Naive B cell (primary cell): ENCODE measurements around the gene CCDC141. TPM values are rescaled to one million over a fixed set of nuclear protein-coding genes. Genes with fewer than 3 reads are reported as not detected.

Source experiments
- ATAC-seq, 2 donors: fragments of 150-1000 bp; cut with Tn5 transposase; 2 replicates each; pipeline ENCODE4 v1.10.0; 2021; ENCODE audit warnings: low read depth in 2 of 2, mild to moderate bottlenecking in 2 of 2, moderate library complexity in 2 of 2
- DNase-seq: peaks from one replicate; pipeline ENCODE4 v3.0.0; 2022
- H3K27ac Mint-ChIP-seq, 6 donors: one replicate each; pipeline ENCODE4 v1.8.0; 2020 to 2022; ENCODE audit warnings: mild to moderate bottlenecking in 6 of 6, mixed read lengths in 6 of 6, moderate library complexity in 5 of 6, inconsistent platforms in 2 of 6
- H3K27me3 Mint-ChIP-seq, 3 donors: one replicate each; pipeline ENCODE4 v1.8.0; 2021 to 2022; ENCODE audit warnings: mixed read lengths in 3 of 3, mild to moderate bottlenecking in 1 of 3
- H3K36me3 Mint-ChIP-seq, 2 donors: one replicate each; pipeline ENCODE4 v1.8.0; 2020 to 2022; ENCODE audit warnings: mixed read lengths in 2 of 2, inconsistent platforms in 1 of 2, mild to moderate bottlenecking in 1 of 2
- H3K4me1 Mint-ChIP-seq, 3 donors: one replicate each; pipeline ENCODE4 v1.8.0; 2020 to 2022; ENCODE audit warnings: mixed read lengths in 3 of 3, inconsistent platforms in 1 of 3, mild to moderate bottlenecking in 1 of 3, moderate library complexity in 1 of 3
- H3K4me3 Mint-ChIP-seq, 8 donors: one replicate each; pipeline ENCODE4 v1.8.0; 2020 to 2022; ENCODE audit warnings: mild to moderate bottlenecking in 8 of 8, mixed read lengths in 8 of 8, moderate library complexity in 8 of 8, inconsistent platforms in 2 of 8
- H3K9me3 Mint-ChIP-seq, 7 donors: one replicate each; pipeline ENCODE4 v1.8.0; 2020 to 2022; ENCODE audit warnings: mixed read lengths in 7 of 7, mild to moderate bottlenecking in 5 of 7, inconsistent platforms in 2 of 7, moderate library complexity in 1 of 7
- polyA plus RNA-seq, 6 donors: library from polyadenylated mRNA; unstranded; fragments of 300-500 nt; fragmentation: Illumina TruSeq; gene quantifications; one replicate each; pipeline ENCODE4 v1.2.3, GENCODE V29; 2021; ENCODE audit warnings: low read depth in 6 of 6

Gene CCDC141
- polyA plus RNA-seq, 6 donors from 2014 or later: 3.3 to 20.1 (median 7.5) TPM

- Mint-ChIP-seq H3K4me1 (no peaks in the 10 kb centered on the region), H3K36me3 (no peaks in the 10 kb centered on the region), H3K27ac (no peak overlapping the region), H3K4me3 (no peak overlapping the region), H3K27me3 (no peaks in the 10 kb centered on the region), H3K9me3 (no peaks in the 10 kb centered on the region)
- DNase-seq (no peak), ATAC-seq (no peak)
These were observed 238.9 kb downstream of the CCDC141 start for GRCh38 chr2:178811045-178811444.

- no peak for ATAC-seq
- Mint-ChIP-seq H3K27me3 (no peaks in the 10 kb centered on the region), H3K4me3 (no peak overlapping the region), H3K36me3 (no peaks in the 10 kb centered on the region), H3K4me1 (no peaks in the 10 kb centered on the region), H3K27ac (no peak overlapping the region), H3K9me3 (no peaks in the 10 kb centered on the region)
- DNase-seq: no peak
These were observed 239.5 kb downstream of the CCDC141 start for GRCh38 chr2:178810422-178810821.

GRCh38 chr2:178807227-178808008, 242.5 kb downstream of the CCDC141 start, which contains the start of gene TTN:
Gene TTN, minus strand, starts transcription at chr2:178807423. Its CDS starts 2,781 bp downstream, at chr2:178804642.
- DNase-seq (no peak), ATAC-seq (no peak)
- no peak within 1 kb of the TSS for H3K27ac Mint-ChIP-seq
- no peaks in the 10 kb centered on the region for H3K9me3 Mint-ChIP-seq
- H3K4me1 Mint-ChIP-seq: peaks cover 0 to 4% (median 0%) of the 10 kb centered on the region in 3 donors
- H3K4me3 Mint-ChIP-seq: no peak within 1 kb of the TSS
- H3K36me3 Mint-ChIP-seq: no peaks in the 10 kb centered on the region
- no peaks in the 10 kb centered on the region for H3K27me3 Mint-ChIP-seq

DNA sequence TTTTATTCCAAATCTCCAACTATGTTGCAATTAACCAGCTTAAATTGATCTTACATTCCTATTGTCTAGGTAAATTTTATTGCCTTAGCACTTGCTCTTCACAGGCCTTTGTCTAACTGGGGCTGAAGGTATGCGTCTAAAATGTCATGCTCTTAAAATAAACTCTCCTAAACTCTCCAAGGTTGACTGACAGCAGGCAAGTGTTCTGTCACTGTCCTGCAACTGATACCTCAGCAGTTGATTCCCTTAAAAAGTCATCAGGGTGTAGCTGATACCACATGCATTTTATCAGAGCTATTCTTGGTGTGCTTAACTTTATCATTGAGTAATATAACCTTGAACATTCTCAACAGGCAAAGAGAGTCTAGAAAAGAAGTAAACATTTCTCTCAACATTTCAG, 243.4 kb downstream of the CCDC141 start:
- Mint-ChIP-seq H3K36me3 (no peaks in the 10 kb centered on the region), H3K27ac (no peak overlapping the region), H3K4me3 (no peak overlapping the region), H3K27me3 (no peaks in the 10 kb centered on the region), H3K9me3 (no peaks in the 10 kb centered on the region), H3K4me1 (peaks cover 0 to 4% (median 0%) of the 10 kb centered on the region in 3 donors)
- ATAC-seq: no peak
- no peak for DNase-seq

DNA sequence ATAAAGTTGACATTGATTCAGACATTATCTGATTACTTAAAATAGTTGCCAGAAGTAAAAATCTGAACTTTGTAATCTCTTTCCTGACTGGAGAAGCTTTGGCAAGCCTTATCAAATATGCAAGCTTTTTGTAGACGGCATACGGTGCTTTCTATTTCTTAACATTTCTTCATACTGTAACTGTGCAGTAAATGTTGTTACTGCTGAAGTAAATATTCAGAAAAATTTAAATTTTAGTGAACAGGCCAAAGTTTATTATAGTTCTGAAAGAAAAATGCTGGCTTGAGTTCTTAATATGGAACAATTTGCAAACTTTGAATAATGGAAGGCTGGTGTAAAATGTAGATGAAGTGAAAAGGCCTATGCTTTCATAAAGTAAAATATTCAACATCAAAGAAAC, 244.5 kb downstream of the CCDC141 start:
- Mint-ChIP-seq H3K27me3 (no peaks in the 10 kb centered on the region), H3K36me3 (no peaks in the 10 kb centered on the region), H3K9me3 (no peaks in the 10 kb centered on the region), H3K4me1 (peaks cover 0 to 4% (median 0%) of the 10 kb centered on the region in 3 donors), H3K4me3 (no peak overlapping the region), H3K27ac (no peak overlapping the region)
- ATAC-seq (no peak), DNase-seq (no peak)

DNA sequence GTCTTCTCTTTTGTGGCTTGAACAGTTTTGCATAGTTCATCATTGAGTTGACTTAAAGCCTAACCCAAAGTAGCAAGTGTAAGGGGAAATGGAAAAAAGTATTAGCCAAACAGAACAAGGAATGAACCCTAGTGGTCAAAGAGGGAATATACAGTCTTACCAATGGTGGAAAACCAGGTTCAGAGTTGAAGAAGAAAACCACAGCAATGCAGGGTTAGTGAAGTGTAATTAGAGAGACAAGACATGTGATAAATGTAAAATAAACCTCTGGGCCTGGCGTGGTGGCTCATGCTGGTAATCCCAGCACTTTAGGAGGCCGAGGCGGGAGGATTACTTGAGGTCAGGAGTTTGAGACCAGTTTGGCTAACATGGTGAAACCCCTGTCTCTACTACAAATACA, 245.1 kb downstream of the CCDC141 start:
- DNase-seq (no peak), ATAC-seq (no peak)
- H3K9me3 Mint-ChIP-seq: no peaks in the 10 kb centered on the region
- H3K4me1 Mint-ChIP-seq: peaks cover 0 to 4% (median 0%) of the 10 kb centered on the region in 3 donors
- H3K4me3 Mint-ChIP-seq: no peak overlapping the region
- peaks cover 0 to 5% of the 10 kb centered on the region in 2 donors for H3K36me3 Mint-ChIP-seq
- H3K27me3 Mint-ChIP-seq: no peaks in the 10 kb centered on the region
- H3K27ac Mint-ChIP-seq: no peak overlapping the region

DNA sequence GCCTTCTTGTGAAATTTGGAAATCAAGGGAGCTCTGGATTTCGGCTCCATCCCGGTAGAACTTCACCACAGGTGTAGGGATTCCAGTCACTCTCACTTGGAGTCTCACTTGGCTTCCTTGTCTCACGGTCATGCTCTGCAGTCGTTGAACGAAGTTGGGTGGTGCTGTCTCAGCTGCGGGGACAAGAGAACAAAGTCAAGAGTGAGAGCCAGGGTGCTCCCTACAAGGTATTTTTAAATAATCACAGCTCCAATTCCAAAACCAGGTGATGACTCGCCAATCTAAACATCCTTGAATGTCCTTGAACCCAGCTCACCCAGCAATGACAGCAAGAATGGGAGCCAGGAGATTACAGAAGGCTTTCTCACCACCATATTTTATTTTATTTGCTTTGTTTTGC, 249.4 kb downstream of the CCDC141 start:
- Mint-ChIP-seq H3K27me3 (no peaks in the 10 kb centered on the region), H3K4me3 (no peak overlapping the region), H3K9me3 (no peaks in the 10 kb centered on the region), H3K27ac (peak overlapping the region in 1 of 6 donors; percentile 32), H3K36me3 (peaks cover 0 to 5% of the 10 kb centered on the region in 2 donors), H3K4me1 (peaks cover 0 to 4% (median 0%) of the 10 kb centered on the region in 3 donors)
- ATAC-seq (no peak), DNase-seq (no peak)

- no peaks in the 10 kb centered on the region for H3K27me3 Mint-ChIP-seq
- no peaks in the 10 kb centered on the region for H3K9me3 Mint-ChIP-seq
- no peak for DNase-seq
- H3K4me1 Mint-ChIP-seq: no peaks in the 10 kb centered on the region
- H3K36me3 Mint-ChIP-seq: peaks cover 0 to 5% of the 10 kb centered on the region in 2 donors
- ATAC-seq: no peak
- no peak overlapping the region for H3K4me3 Mint-ChIP-seq
- no peak overlapping the region for H3K27ac Mint-ChIP-seq
These were observed 250.6 kb downstream of the CCDC141 start for GRCh38 chr2:178799305-178799704.

GRCh38 chr2:178796079-178796677, 253.8 kb downstream of the CCDC141 start:
- Mint-ChIP-seq H3K27me3 (no peaks in the 10 kb centered on the region), H3K36me3 (peaks cover 0 to 20% of the 10 kb centered on the region in 2 donors), H3K4me3 (no peak overlapping the region), H3K27ac (no peak overlapping the region), H3K4me1 (no peaks in the 10 kb centered on the region), H3K9me3 (no peaks in the 10 kb centered on the region)
- no peak for ATAC-seq
- peak; percentile 12 for DNase-seq

DNA sequence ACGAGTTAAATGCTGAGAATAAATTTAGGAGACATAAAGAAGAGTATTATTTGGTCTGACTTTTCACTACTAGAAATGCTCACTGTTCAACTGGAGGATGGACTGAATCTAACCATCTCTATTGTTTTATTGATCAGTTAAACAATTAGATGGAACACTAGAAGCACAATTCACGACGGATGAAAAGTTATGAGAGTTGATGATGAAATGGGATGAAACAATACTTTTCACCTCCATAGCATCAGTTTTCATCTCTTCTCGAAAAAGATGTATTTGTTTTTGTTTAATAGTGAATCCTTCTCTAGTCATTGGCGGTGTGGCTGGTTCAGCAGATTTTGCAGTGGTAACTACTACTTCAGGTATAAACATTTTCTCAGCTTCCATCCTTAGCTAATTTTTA, 262.0 kb downstream of the CCDC141 start:
- ATAC-seq: no peak
- no peak overlapping the region for H3K27ac Mint-ChIP-seq
- H3K27me3 Mint-ChIP-seq: no peaks in the 10 kb centered on the region
- no peak for DNase-seq
- no peaks in the 10 kb centered on the region for H3K9me3 Mint-ChIP-seq
- peaks cover 0 to 3% of the 10 kb centered on the region in 2 donors for H3K36me3 Mint-ChIP-seq
- no peak overlapping the region for H3K4me3 Mint-ChIP-seq
- H3K4me1 Mint-ChIP-seq: no peaks in the 10 kb centered on the region

- DNase-seq (no peak), ATAC-seq (no peak)
- H3K4me3 Mint-ChIP-seq: no peak overlapping the region
- peaks cover 0 to 5% of the 10 kb centered on the region in 2 donors for H3K36me3 Mint-ChIP-seq
- no peaks in the 10 kb centered on the region for H3K27me3 Mint-ChIP-seq
- H3K27ac Mint-ChIP-seq: no peak overlapping the region
- no peaks in the 10 kb centered on the region for H3K4me1 Mint-ChIP-seq
- H3K9me3 Mint-ChIP-seq: no peaks in the 10 kb centered on the region
These were observed 262.8 kb downstream of the CCDC141 start for GRCh38 chr2:178787155-178787554.

DNA sequence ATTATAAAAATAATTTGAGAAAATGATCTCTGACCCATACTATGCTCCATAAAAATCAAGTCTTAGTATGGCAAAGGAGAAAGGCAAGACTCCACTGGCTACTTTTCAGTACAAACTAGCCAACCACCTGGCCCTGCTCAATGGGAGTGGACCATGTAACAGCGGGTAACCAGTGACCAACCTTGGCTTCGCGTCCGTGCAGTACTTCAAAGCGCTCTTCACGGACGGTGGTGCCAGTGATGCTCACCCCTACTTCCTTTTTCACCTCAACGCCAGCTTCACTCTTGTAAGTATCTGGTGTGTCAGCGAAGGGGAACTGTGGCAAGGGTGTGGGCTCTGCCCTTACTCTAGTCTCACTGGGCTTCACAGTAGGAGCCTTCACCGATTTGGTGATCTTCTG, 266.0 kb downstream of the CCDC141 start:
- H3K27me3 Mint-ChIP-seq: no peaks in the 10 kb centered on the region
- no peaks in the 10 kb centered on the region for H3K9me3 Mint-ChIP-seq
- peaks cover 0 to 5% of the 10 kb centered on the region in 2 donors for H3K36me3 Mint-ChIP-seq
- H3K4me1 Mint-ChIP-seq: no peaks in the 10 kb centered on the region
- H3K27ac Mint-ChIP-seq: no peak overlapping the region
- no peak overlapping the region for H3K4me3 Mint-ChIP-seq
- no peak for DNase-seq
- no peak for ATAC-seq

DNA sequence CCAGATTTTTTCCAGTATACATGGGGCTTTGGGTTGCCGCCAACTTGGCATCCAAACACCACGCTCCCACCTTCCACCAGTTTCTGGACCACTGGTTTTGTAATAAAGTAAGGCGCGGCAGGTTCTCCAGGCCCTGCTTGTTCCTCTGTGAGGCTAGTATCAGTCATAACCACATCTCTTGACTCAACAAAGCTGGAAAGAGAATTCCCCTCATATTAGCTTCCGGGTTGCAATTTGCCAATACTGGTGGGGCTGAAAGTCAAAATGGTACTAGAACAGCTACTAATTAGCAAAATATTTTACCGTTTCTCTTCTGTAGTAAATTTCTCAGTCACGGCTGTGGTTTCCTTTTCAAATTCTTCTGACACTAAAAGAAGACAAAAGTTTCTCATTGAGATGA, 267.7 kb downstream of the CCDC141 start:
- Mint-ChIP-seq H3K36me3 (peaks cover 0 to 13% of the 10 kb centered on the region in 2 donors), H3K4me1 (no peaks in the 10 kb centered on the region), H3K4me3 (no peak overlapping the region), H3K27ac (no peak overlapping the region), H3K9me3 (no peaks in the 10 kb centered on the region), H3K27me3 (no peaks in the 10 kb centered on the region)
- ATAC-seq (no peak), DNase-seq (no peak)
